ENCODE data around the gene MLX. TPM values are rescaled to one million over a fixed set of nuclear protein-coding genes. Genes with fewer than 3 reads are reported as not detected.

Gene MLX
- total RNA-seq, 1 experiment from 2014 or later: 45.3 TPM

GRCh38 chr17:42566215-42566882 lies 551 bp upstream of the MLX start:
- DNase-seq: no peak
- H2BK20ac ChIP-seq (ENCODE audit: low read depth, low read length, poor library complexity, severe bottlenecking): no peak overlapping the region
- H3K79me1 ChIP-seq (ENCODE audit: insufficient read depth, low read depth, low read length, poor library complexity, severe bottlenecking): peaks cover 4% of the 10 kb centered on the region
- no CpG with 5 or more reads among the region's 28 CpGs for WGBS (ENCODE audit: extremely low coverage, insufficient read length, low lambda C conversion rate)
- H4K5ac ChIP-seq (ENCODE audit: insufficient read length, low read depth, low read length): no peak overlapping the region
- peaks cover 17 to 25% of the 10 kb centered on the region in 2 experiments for H3K4me1 Mint-ChIP-seq
- peak overlapping the region; percentile 80 to 87 (median 86); a peak in 6 of 7 replicates for H3K27ac Mint-ChIP-seq
- H3K23ac ChIP-seq (ENCODE audit: insufficient read length, low read depth, low read length): no peak overlapping the region
- no peak overlapping the region for H2AFZ ChIP-seq (ENCODE audit: low read length)
- H3K36me3 Mint-ChIP-seq (ENCODE audit: insufficient read depth in 1 of 3, low read depth in 3 of 3): peaks cover 23 to 62% (median 52%) of the 10 kb centered on the region in 3 experiments
- peaks cover 16% of the 10 kb centered on the region for H3K23me2 ChIP-seq (ENCODE audit: insufficient read length, low read depth, low read length, poor library complexity, severe bottlenecking)
- no peak overlapping the region for H4K8ac ChIP-seq (replicated peaks; ENCODE audit: insufficient read length, low read depth, low read length)
- H2BK15ac ChIP-seq (ENCODE audit: low read depth, low read length): no peak overlapping the region
- H3K9ac ChIP-seq (ENCODE audit: extremely low read depth, insufficient read length, low read length): no peak overlapping the region
- H3K4me1 ChIP-seq (ENCODE audit: insufficient read depth, low read length): peaks cover 2% of the 10 kb centered on the region; the same call in 1 of the 2 replicates
- H3K27ac ChIP-seq (ENCODE audit: insufficient read length, low read depth, low read length): no peak overlapping the region
- no peaks in the 10 kb centered on the region for H3K27me3 Mint-ChIP-seq (ENCODE audit: low read depth)
- H3K79me2 ChIP-seq (ENCODE audit: insufficient read depth, low read length): peaks cover 7% of the 10 kb centered on the region; the same call in 1 of the 2 replicates
- H3K4me3 Mint-ChIP-seq: peak overlapping the region; percentile 96 to 97
- H3K9me3 ChIP-seq (ENCODE audit: control insufficient read depth, low read depth, low read length): no peaks in the 10 kb centered on the region
- no peak overlapping the region for H3K18ac ChIP-seq (ENCODE audit: insufficient read length, low read depth, low read length)
- no peak overlapping the region for H3K56ac ChIP-seq (ENCODE audit: insufficient read length, low read depth, low read length)
- no peak overlapping the region for H2AK5ac ChIP-seq (ENCODE audit: insufficient read length, low read length)
- no peaks in the 10 kb centered on the region for H4K20me1 ChIP-seq (ENCODE audit: control insufficient read depth, insufficient read depth, insufficient read length)
- H3K4me2 ChIP-seq (ENCODE audit: insufficient read depth, insufficient read length, low read length): no peak overlapping the region
- no peak overlapping the region for H2BK5ac ChIP-seq (ENCODE audit: insufficient read length, low read length)
- no peak for TF ChIP-seq CTCF (conservative IDR thresholded peaks at IDR 0.05)
- H2BK12ac ChIP-seq (ENCODE audit: insufficient read length, low read depth, low read length): no peak overlapping the region
- no peak overlapping the region for H4K91ac ChIP-seq (ENCODE audit: insufficient read length, low read depth, low read length)
- H3K14ac ChIP-seq (ENCODE audit: insufficient read depth, low read length): no peak overlapping the region
- no peaks in the 10 kb centered on the region for H3K27me3 ChIP-seq (ENCODE audit: insufficient read depth, low read length)
- H2BK120ac ChIP-seq (ENCODE audit: low read depth, low read length, poor library complexity, severe bottlenecking): no peak overlapping the region
- no peaks in the 10 kb centered on the region for H3K9me3 Mint-ChIP-seq
- no peak overlapping the region for H3T11ph ChIP-seq (ENCODE audit: low read length)
- H3K4ac ChIP-seq (ENCODE audit: low read depth, low read length): no peak overlapping the region
